Liver (tissue), 9 donors: ENCODE measurements around the gene SCUBE1. TPM values are rescaled to one million over a fixed set of nuclear protein-coding genes. Genes with fewer than 3 reads are reported as not detected.
A peak's percentile ranks its signal among the peaks of the same experiment; 100 is the strongest.

Experiments
- DNase-seq: peaks from one replicate; pipeline ENCODE4 v3.0.0-alpha.2; 2017; ENCODE audit warnings: low spot score
- H3K27ac ChIP-seq, 2 donors: one replicate each; pipeline ENCODE4 v1.7.0; 2013; ENCODE audit warnings: inconsistent platforms in 2 of 2, low read length in 2 of 2, control low read depth in 1 of 2, low read depth in 1 of 2, mild to moderate bottlenecking in 1 of 2
- H3K27me3 ChIP-seq, 4 donors: one replicate each; pipeline versions ENCODE4 v1.6.1 to v1.7.0; 2013; ENCODE audit warnings: low read length in 3 of 4, inconsistent platforms in 1 of 4, mild to moderate bottlenecking in 1 of 4, moderate library complexity in 1 of 4; ENCODE audit not compliant: control insufficient read depth in 4 of 4, insufficient read depth in 4 of 4
- H3K36me3 ChIP-seq, 4 donors: one replicate each; pipeline versions ENCODE4 v1.6.1 to v1.7.0; 2013; ENCODE audit warnings: low read length in 3 of 4, mild to moderate bottlenecking in 3 of 4, low read depth in 1 of 4, moderate library complexity in 1 of 4; ENCODE audit not compliant: control insufficient read depth in 4 of 4, insufficient read depth in 3 of 4
- H3K4me1 ChIP-seq, 4 donors: one replicate each; pipeline versions ENCODE4 v1.6.1 to v1.7.0; 2013; ENCODE audit warnings: low read length in 3 of 4, mild to moderate bottlenecking in 3 of 4, moderate library complexity in 1 of 4; ENCODE audit not compliant: control insufficient read depth in 4 of 4, insufficient read depth in 4 of 4
- H3K4me3 ChIP-seq, 3 donors: one replicate each; pipeline versions ENCODE4 v1.6.1 to v1.7.0; 2013; ENCODE audit warnings: low read length in 3 of 3, control low read depth in 1 of 3, low read depth in 1 of 3, mild to moderate bottlenecking in 1 of 3
- H3K9ac ChIP-seq, 2 donors: one replicate each; pipeline ENCODE4 v1.7.0; 2013; ENCODE audit warnings: low read length in 2 of 2, mild to moderate bottlenecking in 2 of 2, moderate library complexity in 2 of 2, control low read depth in 1 of 2, low read depth in 1 of 2
- H3K9me3 ChIP-seq, 4 donors: one replicate each; pipeline versions ENCODE4 v1.6.1 to v1.7.0; 2013; ENCODE audit warnings: low read length in 3 of 4; ENCODE audit not compliant: control insufficient read depth in 4 of 4
- ATF3 ChIP-seq: IDR thresholded peaks from 2 replicates; pipeline ENCODE4 v1.6.1; 2016; ENCODE audit warnings: antibody characterized with exemption
- CTCF ChIP-seq: fragments of 150-350 bp; IDR thresholded peaks from 2 replicates; pipeline ENCODE4 v1.5.1; 2017; ENCODE audit warnings: improper control_type of control experiment, low read depth, low read length; ENCODE audit not compliant: missing input control
- EGR1 ChIP-seq, 2 donors: IDR thresholded peaks; 2 replicates each; pipeline ENCODE4 v1.6.1; 2016 to 2018; ENCODE audit warnings: antibody characterized with exemption in 2 of 2, low read depth in 2 of 2
- FOXA1 ChIP-seq: IDR thresholded peaks from 2 replicates; pipeline ENCODE4 v1.6.1; 2016; ENCODE audit warnings: antibody characterized with exemption
- FOXA2 ChIP-seq: IDR thresholded peaks from 2 replicates; pipeline ENCODE4 v1.6.1; 2016; ENCODE audit warnings: antibody characterized with exemption
- GABPA ChIP-seq, 2 donors: IDR thresholded peaks in 1 of 2; conservative IDR thresholded peaks in 1 of 2; 2 replicates each; pipeline ENCODE4 v1.6.1; 2016; ENCODE audit warnings: antibody characterized with exemption in 2 of 2, mild to moderate bottlenecking in 1 of 2, moderate library complexity in 1 of 2
- HNF4A ChIP-seq, 2 donors: conservative IDR thresholded peaks; 2 replicates each; pipeline ENCODE4 v1.6.1; 2016; ENCODE audit warnings: antibody characterized with exemption in 2 of 2, mild to moderate bottlenecking in 2 of 2
- HNF4G ChIP-seq: IDR thresholded peaks from 2 replicates; pipeline ENCODE4 v1.6.1; 2016; ENCODE audit warnings: antibody characterized with exemption
- JUND ChIP-seq, 2 donors: IDR thresholded peaks; 2 replicates each; pipeline ENCODE4 v1.6.1; 2016; ENCODE audit warnings: antibody characterized with exemption in 2 of 2
- MAX ChIP-seq: IDR thresholded peaks from 2 replicates; pipeline ENCODE4 v1.6.1; 2016; ENCODE audit warnings: antibody characterized with exemption
- NR2F2 ChIP-seq: IDR thresholded peaks from 2 replicates; pipeline ENCODE4 v1.6.1; 2016; ENCODE audit warnings: antibody characterized with exemption
- RAD21 ChIP-seq, 2 donors: IDR thresholded peaks; 2 replicates each; pipeline ENCODE4 v1.6.1; 2016; ENCODE audit warnings: antibody characterized with exemption in 2 of 2, mild to moderate bottlenecking in 2 of 2
- REST ChIP-seq: IDR thresholded peaks from 2 replicates; pipeline ENCODE4 v1.6.1; 2016; ENCODE audit warnings: antibody characterized with exemption, mild to moderate bottlenecking
- RXRA ChIP-seq, 2 donors: IDR thresholded peaks; 2 replicates each; pipeline ENCODE4 v1.6.1; 2017 to 2018; ENCODE audit warnings: antibody characterized with exemption in 2 of 2, mild to moderate bottlenecking in 1 of 2
- SP1 ChIP-seq: IDR thresholded peaks from 2 replicates; pipeline ENCODE4 v1.6.1; 2018; ENCODE audit warnings: antibody characterized with exemption, mild to moderate bottlenecking
- TAF1 ChIP-seq: conservative IDR thresholded peaks from 2 replicates; pipeline ENCODE4 v1.6.1; 2016; ENCODE audit warnings: antibody characterized with exemption, mild to moderate bottlenecking
- YY1 ChIP-seq: IDR thresholded peaks from 2 replicates; pipeline ENCODE4 v1.6.1; 2016; ENCODE audit warnings: antibody characterized with exemption, mild to moderate bottlenecking
- ZBTB33 ChIP-seq: IDR thresholded peaks from 2 replicates; pipeline ENCODE4 v1.6.1; 2016; ENCODE audit warnings: antibody characterized with exemption
- WGBS: extraction: QIAGEN DNeasy Blood & Tissue Kit; methylation state at CpG from one replicate; pipeline ENCODE4 v1.1.7; 2013; 5-methylcytosine and 5-hydroxymethylcytosine counted together
- polyA plus RNA-seq, 2 donors: library from polyadenylated mRNA; stranded (reverse) in 1 of 2; unstranded in 1 of 2; fragments of 200-250 nt in 1 of 2; fragments of >200 nt in 1 of 2; fragmentation: Nextera tagmentation in 1 of 2; extraction: Ambion mirVana in 1 of 2; gene quantifications; one replicate each; pipeline versions ENCODE4 v1.2.1 to v1.2.3, GENCODE V29; 2013 to 2015
- total RNA-seq, 2 donors: library from RNA; depleted of rRNA; stranded (reverse); fragments of >200 nt; gene quantifications; one replicate each; pipeline ENCODE4 v1.2.3, GENCODE V29; 2014
- donor health status: healthy.
- donor health status: healthy.
- donor health status: healthy.
- donor health status: healthy.
- donor health status: healthy.

Gene SCUBE1
- total and polyA plus RNA-seq, 4 donors, result 0.07 to 0.46 (median 0.08) TPM; not detected in 1

- Histone ChIP-seq H3K9me3 (no peaks in the 10 kb centered on the region), H3K4me3 (peak overlapping the region in 1 of 3 donors; percentile 3), H3K27ac (peak overlapping the region; percentile 86 to 89), H3K9ac (peak overlapping the region in 1 of 2 donors; percentile 67), H3K4me1 (peaks cover 6 to 30% (median 21%) of the 10 kb centered on the region in 4 donors), H3K27me3 (no peaks in the 10 kb centered on the region), H3K36me3 (no peaks in the 10 kb centered on the region)
- peak; percentile 73 for TF ChIP-seq FOXA1
- TF ChIP-seq HNF4A (conservative IDR thresholded peaks at IDR 0.05), result peak; percentile 99 to 100
- TF ChIP-seq RAD21 (IDR thresholded peaks at IDR 0.05), result peak; percentile 51 to 65
- TF ChIP-seq RXRA (IDR thresholded peaks at IDR 0.05), result peak; percentile 92 to 96
- TF ChIP-seq ZBTB33, result peak; percentile 60
- peak; percentile 82 for TF ChIP-seq ATF3
- TF ChIP-seq REST, result peak; percentile 78
- TF ChIP-seq JUND (IDR thresholded peaks at IDR 0.05), result peak; percentile 92 to 93
- no peak for TF ChIP-seq MAX
- TF ChIP-seq TAF1, result no peak
- TF ChIP-seq EGR1 (IDR thresholded peaks at IDR 0.05; ENCODE audit: low read depth in 2 of 2), result peak in 1 of 2 donors; percentile 33
- no peak for TF ChIP-seq CTCF
- peak in 1 of 2 donors; percentile 38 for TF ChIP-seq GABPA (IDR thresholded peaks at IDR 0.05 in 1 of 2, conservative IDR thresholded peaks at IDR 0.05 in 1 of 2)
- peak; percentile 82 for TF ChIP-seq NR2F2
- TF ChIP-seq HNF4G, result peak; percentile 96
- peak; percentile 73 for TF ChIP-seq FOXA2
- TF ChIP-seq YY1, result peak; percentile 74
- TF ChIP-seq SP1, result peak; percentile 94
- no peak for DNase-seq
- WGBS, result 35% methylated on average over 3 of the region's 3 CpGs
Observed at GRCh38 chr22:43391306-43391705, 48.1 kb upstream of the SCUBE1 start.
